Measurements from ENCODE around the gene AKAP6.
"Not testable (repeated sequence)": the region's sequence is repeated elsewhere in the genome, so short reads cannot be mapped to it uniquely, and the experiment has no call there.

AKAP6 gene

GRCh38 chr14:32370714-32371113 is 41.6 kb downstream of the AKAP6 start:
- no peak overlapping the region for H3K4me3 ChIP-seq (ENCODE audit: low read depth, low read length)
- no peak for TF ChIP-seq CTCF (IDR thresholded peaks at IDR 0.05; ENCODE audit: low read depth, low read length)

GRCh38 chr14:32372154-32372553 is 43.1 kb downstream of the AKAP6 start:
- no peak for TF ChIP-seq CTCF (IDR thresholded peaks at IDR 0.05; ENCODE audit: low read depth, low read length)
- H3K4me3 ChIP-seq (ENCODE audit: low read depth, low read length), result no peak overlapping the region

- H3K4me3 ChIP-seq (ENCODE audit: low read depth, low read length), result not testable (repeated sequence)
Observed at GRCh38 chr14:32373174-32373573, 44.1 kb downstream of the AKAP6 start.

- no peak for TF ChIP-seq CTCF (IDR thresholded peaks at IDR 0.05; ENCODE audit: low read depth, low read length)
- no peak overlapping the region for H3K4me3 ChIP-seq (ENCODE audit: low read depth, low read length)
Observed at GRCh38 chr14:32374155-32374554, 45.1 kb downstream of the AKAP6 start.

- TF ChIP-seq CTCF (IDR thresholded peaks at IDR 0.05; ENCODE audit: low read depth, low read length), result no peak
- no peak overlapping the region for H3K4me3 ChIP-seq (ENCODE audit: low read depth, low read length)
Observed at GRCh38 chr14:32375663-32376062, 46.6 kb downstream of the AKAP6 start.

GRCh38 chr14:32377046-32377646 is 48.0 kb downstream of the AKAP6 start:
- H3K4me3 ChIP-seq (ENCODE audit: low read depth, low read length), result no peak overlapping the region
- no peak for TF ChIP-seq CTCF (IDR thresholded peaks at IDR 0.05; ENCODE audit: low read depth, low read length)

- no peak for TF ChIP-seq CTCF (IDR thresholded peaks at IDR 0.05; ENCODE audit: low read depth, low read length)
- H3K4me3 ChIP-seq (ENCODE audit: low read depth, low read length), result no peak overlapping the region
Observed at GRCh38 chr14:32378284-32378683, 49.2 kb downstream of the AKAP6 start.

GRCh38 chr14:32379447-32379846 is 50.3 kb downstream of the AKAP6 start:
- no peak for TF ChIP-seq CTCF (IDR thresholded peaks at IDR 0.05; ENCODE audit: low read depth, low read length)
- no peak overlapping the region for H3K4me3 ChIP-seq (ENCODE audit: low read depth, low read length)
